ENCODE measurements around the gene GMDS.
A peak's percentile ranks its signal among the peaks of the same experiment; 100 is the strongest.

GMDS gene

DNA sequence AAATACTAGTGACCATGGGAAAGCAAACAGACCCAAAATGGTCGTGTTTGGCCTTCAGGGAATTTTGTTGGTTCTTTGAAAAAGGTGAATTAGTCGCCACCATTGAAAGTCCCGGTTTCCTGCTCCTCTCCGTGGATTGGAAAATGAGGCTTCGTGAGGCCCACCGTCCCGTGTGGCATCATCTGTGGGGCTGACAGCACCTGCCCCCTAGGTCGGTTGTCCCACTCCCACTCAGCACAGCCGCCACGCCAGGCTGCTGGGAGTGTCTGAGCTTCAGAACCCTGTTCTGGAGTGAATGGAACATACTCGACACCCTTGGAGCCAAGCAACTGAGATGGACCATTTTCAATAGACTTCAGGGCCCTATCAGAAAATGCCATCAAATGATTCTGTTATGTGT is 668.7 kb downstream of the GMDS start:
- TF ChIP-seq, protein P1, sequence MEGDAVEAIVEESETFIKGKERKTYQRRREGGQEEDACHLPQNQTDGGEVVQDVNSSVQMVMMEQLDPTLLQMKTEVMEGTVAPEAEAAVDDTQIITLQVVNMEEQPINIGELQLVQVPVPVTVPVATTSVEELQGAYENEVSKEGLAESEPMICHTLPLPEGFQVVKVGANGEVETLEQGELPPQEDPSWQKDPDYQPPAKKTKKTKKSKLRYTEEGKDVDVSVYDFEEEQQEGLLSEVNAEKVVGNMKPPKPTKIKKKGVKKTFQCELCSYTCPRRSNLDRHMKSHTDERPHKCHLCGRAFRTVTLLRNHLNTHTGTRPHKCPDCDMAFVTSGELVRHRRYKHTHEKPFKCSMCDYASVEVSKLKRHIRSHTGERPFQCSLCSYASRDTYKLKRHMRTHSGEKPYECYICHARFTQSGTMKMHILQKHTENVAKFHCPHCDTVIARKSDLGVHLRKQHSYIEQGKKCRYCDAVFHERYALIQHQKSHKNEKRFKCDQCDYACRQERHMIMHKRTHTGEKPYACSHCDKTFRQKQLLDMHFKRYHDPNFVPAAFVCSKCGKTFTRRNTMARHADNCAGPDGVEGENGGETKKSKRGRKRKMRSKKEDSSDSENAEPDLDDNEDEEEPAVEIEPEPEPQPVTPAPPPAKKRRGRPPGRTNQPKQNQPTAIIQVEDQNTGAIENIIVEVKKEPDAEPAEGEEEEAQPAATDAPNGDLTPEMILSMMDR (IDR thresholded peaks at IDR 0.05; ENCODE audit: borderline replicate concordance, extremely low read depth, low read length, poor library complexity, severe bottlenecking) = no peak
- no peak for TF ChIP-seq EZH2 (IDR thresholded peaks at IDR 0.05; ENCODE audit: borderline replicate concordance, low read depth, low read length, severe bottlenecking)
- H3K4me1 ChIP-seq (ENCODE audit: insufficient read depth, low read length) = peaks cover 14% of the 10 kb centered on the region; the same call in 1 of the 2 replicates
- H3K79me2 ChIP-seq (ENCODE audit: insufficient read depth, low read length) = no peaks in the 10 kb centered on the region
- H3K9ac ChIP-seq (ENCODE audit: low read depth, low read length) = no peak overlapping the region
- no peak overlapping the region for H3K4me3 ChIP-seq (ENCODE audit: low read depth in 1 of 2, low read length in 2 of 2)
- no peak overlapping the region for H2AFZ ChIP-seq (ENCODE audit: low read depth, low read length)
- ATAC-seq (ENCODE audit: insufficient read depth, low read depth) = no peak
- H3K4me2 ChIP-seq (ENCODE audit: insufficient read depth, low read length) = no peak overlapping the region
- H3K36me3 ChIP-seq (ENCODE audit: insufficient read depth, low read length) = no peaks in the 10 kb centered on the region
- no peaks in the 10 kb centered on the region for H4K20me1 ChIP-seq (ENCODE audit: insufficient read depth, low read length)
- no peaks in the 10 kb centered on the region for H3K9me3 ChIP-seq (ENCODE audit: insufficient read depth, low read length, severe bottlenecking)
- no peaks in the 10 kb centered on the region for H3K27me3 ChIP-seq (ENCODE audit: insufficient read depth, low read length, poor library complexity)
- no peak for DNase-seq
- no peak overlapping the region for H3K27ac ChIP-seq (ENCODE audit: low read length)

DNA sequence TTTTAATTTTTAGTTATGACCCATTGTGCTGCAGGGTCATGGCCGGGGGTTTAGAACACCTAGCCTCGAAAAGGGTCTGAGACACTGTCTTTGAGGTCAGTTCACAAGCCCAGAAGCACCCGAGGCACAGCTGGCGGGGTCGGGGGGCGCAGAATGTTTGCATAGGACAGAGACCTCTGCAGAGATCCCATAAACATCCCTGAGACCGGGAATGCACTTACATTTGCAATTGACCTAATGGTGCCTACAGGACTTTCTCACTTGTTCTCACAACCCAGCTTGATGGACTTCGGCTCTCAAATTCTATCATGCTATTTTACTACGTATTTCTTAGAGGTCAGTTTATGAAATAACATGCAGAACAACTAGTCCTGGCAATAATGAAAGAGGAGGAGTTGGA is 669.2 kb downstream of the GMDS start:
- H4K20me1 ChIP-seq (ENCODE audit: insufficient read depth, low read length) = no peaks in the 10 kb centered on the region
- H3K9ac ChIP-seq (ENCODE audit: low read depth, low read length) = no peak overlapping the region
- H3K9me3 ChIP-seq (ENCODE audit: insufficient read depth, low read length, severe bottlenecking) = no peaks in the 10 kb centered on the region
- no peaks in the 10 kb centered on the region for H3K27me3 ChIP-seq (ENCODE audit: insufficient read depth, low read length, poor library complexity)
- H2AFZ ChIP-seq (ENCODE audit: low read depth, low read length) = no peak overlapping the region
- no peak overlapping the region for H3K4me3 ChIP-seq (ENCODE audit: low read depth in 1 of 2, low read length in 2 of 2)
- H3K36me3 ChIP-seq (ENCODE audit: insufficient read depth, low read length) = no peaks in the 10 kb centered on the region
- H3K4me2 ChIP-seq (ENCODE audit: insufficient read depth, low read length) = no peak overlapping the region
- H3K4me1 ChIP-seq (ENCODE audit: insufficient read depth, low read length) = peaks cover 14% of the 10 kb centered on the region; the same call in 1 of the 2 replicates
- TF ChIP-seq, protein P1 (IDR thresholded peaks at IDR 0.05; ENCODE audit: borderline replicate concordance, extremely low read depth, low read length, poor library complexity, severe bottlenecking) = no peak
- TF ChIP-seq EZH2 (IDR thresholded peaks at IDR 0.05; ENCODE audit: borderline replicate concordance, low read depth, low read length, severe bottlenecking) = no peak
- ATAC-seq (ENCODE audit: insufficient read depth, low read depth) (no peak), DNase-seq (no peak)
- no peak overlapping the region for H3K27ac ChIP-seq (ENCODE audit: low read length)
- H3K79me2 ChIP-seq (ENCODE audit: insufficient read depth, low read length) = no peaks in the 10 kb centered on the region

DNA sequence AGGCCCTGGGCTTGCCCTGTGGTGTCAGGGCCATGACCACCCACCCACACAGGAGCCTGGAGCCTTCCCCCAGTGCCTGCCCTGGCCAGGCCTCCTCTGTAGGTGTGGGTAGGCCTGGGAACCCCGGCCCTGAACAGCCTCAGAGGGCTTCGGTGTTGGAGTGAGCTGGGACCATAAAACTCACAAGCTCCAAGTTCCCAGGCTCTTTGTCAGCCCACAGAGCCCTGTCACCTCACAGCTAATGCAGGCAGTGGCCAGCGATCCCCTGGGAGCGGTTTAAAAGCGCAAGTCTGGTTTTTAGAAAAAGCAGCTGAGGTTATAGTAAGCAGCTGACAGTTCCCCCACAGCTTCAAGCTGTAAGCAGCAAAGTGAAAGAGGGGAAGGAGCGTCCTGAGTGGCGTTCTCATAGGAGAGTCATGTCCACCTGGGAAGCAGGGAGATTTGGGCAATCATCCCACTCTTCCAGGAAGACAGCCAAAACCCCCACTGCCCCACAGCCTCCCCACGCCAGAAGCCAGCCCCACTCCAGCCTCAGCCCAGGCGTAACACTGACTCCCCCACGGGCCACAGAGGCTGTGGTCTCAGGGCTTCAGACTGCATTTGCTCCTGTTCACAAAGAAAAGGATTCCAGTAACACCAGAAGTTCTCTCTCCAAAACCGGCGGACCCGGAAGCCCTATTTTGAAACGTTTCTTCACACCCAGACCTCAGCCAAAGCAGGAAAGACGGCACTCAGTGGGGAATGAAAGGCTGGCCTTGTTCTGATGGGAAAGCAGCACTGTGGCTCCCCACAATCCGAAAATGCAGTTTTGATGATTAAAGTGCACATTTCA is 670.0 kb downstream of the GMDS start:
- Histone ChIP-seq H3K27me3 (ENCODE audit: insufficient read depth, low read length, poor library complexity) (no peaks in the 10 kb centered on the region), H3K4me1 (ENCODE audit: insufficient read depth, low read length) (peaks cover 14% of the 10 kb centered on the region; the same call in 1 of the 2 replicates), H3K4me3 (ENCODE audit: low read depth in 1 of 2, low read length in 2 of 2) (no peak overlapping the region), H2AFZ (ENCODE audit: low read depth, low read length) (no peak overlapping the region), H3K27ac (ENCODE audit: low read length) (no peak overlapping the region), H4K20me1 (ENCODE audit: insufficient read depth, low read length) (no peaks in the 10 kb centered on the region), H3K4me2 (ENCODE audit: insufficient read depth, low read length) (no peak overlapping the region), H3K79me2 (ENCODE audit: insufficient read depth, low read length) (no peaks in the 10 kb centered on the region), H3K9me3 (ENCODE audit: insufficient read depth, low read length, severe bottlenecking) (peaks cover 5% of the 10 kb centered on the region), H3K36me3 (ENCODE audit: insufficient read depth, low read length) (no peaks in the 10 kb centered on the region), H3K9ac (ENCODE audit: low read depth, low read length) (no peak overlapping the region)
- ATAC-seq (ENCODE audit: insufficient read depth, low read depth) (peak; percentile 61), DNase-seq (peak; percentile 32)
- TF ChIP-seq, protein P1 (IDR thresholded peaks at IDR 0.05; ENCODE audit: borderline replicate concordance, extremely low read depth, low read length, poor library complexity, severe bottlenecking) = no peak
- TF ChIP-seq EZH2 (IDR thresholded peaks at IDR 0.05; ENCODE audit: borderline replicate concordance, low read depth, low read length, severe bottlenecking) = no peak

All from DND-41 (cell line).